IMR-90 (cell line): ENCODE measurements around the gene NUP210. TPM values are rescaled to one million over a fixed set of nuclear protein-coding genes. Genes with fewer than 3 reads are reported as not detected.

Experiments used
- ATAC-seq: fragments of 200-7000 bp; cut with Tn5 transposase; 2 replicates; pipeline ENCODE4 v1.9.1; 2020; ENCODE audit warnings: low read depth, mild to moderate bottlenecking, moderate library complexity
- BruUV-seq: library from RNA; stranded (reverse); fragments of 400-500 nt; replicated peaks from 2 replicates; lab custom pipeline; 2021; lab: Mats Ljungman, UMichigan
- CTCF ChIA-PET: fragments of 300-600 bp; formaldehyde crosslinking; extraction: SDS; loops from one replicate; lab custom pipeline; 2021; ENCODE audit warnings: antibody characterized with exemption; lab: Yijun Ruan, JAX
- POLR2A ChIA-PET: fragments of 300-600 bp; sonication (Branson Sonifier 250); formaldehyde crosslinking; loops from one replicate; lab custom pipeline; 2022; ENCODE audit warnings: antibody characterized with exemption; ENCODE audit not compliant: unreplicated experiment; lab: Charles Lee
- DNase-seq: peaks from one replicate; pipeline ENCODE4 v3.0.0; 2013
- H2AFZ ChIP-seq: replicated peaks from 2 replicates; pipeline ENCODE3; 2013; ENCODE audit warnings: low read length, mild to moderate bottlenecking; ENCODE audit not compliant: poor library complexity
- H2AK5ac ChIP-seq: 2 replicates; pipeline ENCODE4 v1.6.1; 2013; ENCODE audit warnings: low read depth, low read length, inconsistent platforms
- H2AK9ac ChIP-seq: replicated peaks from 2 replicates; pipeline ENCODE3; 2013; ENCODE audit warnings: mild to moderate bottlenecking, low read depth, low read length, moderate library complexity; ENCODE audit not compliant: poor library complexity
- H2BK120ac ChIP-seq: 2 replicates; pipeline ENCODE4 v1.6.1; 2013; ENCODE audit warnings: low read depth, low read length, inconsistent platforms
- H2BK15ac ChIP-seq: 3 replicates; pipeline ENCODE4 v1.6.1; 2013; ENCODE audit warnings: low read depth, low read length, inconsistent platforms
- H2BK20ac ChIP-seq: 2 replicates; pipeline ENCODE4 v1.6.1; 2013; ENCODE audit warnings: low read depth, mild to moderate bottlenecking, inconsistent platforms, low read length, moderate library complexity
- H2BK5ac ChIP-seq: 2 replicates; pipeline ENCODE4 v1.6.1; 2013; ENCODE audit warnings: mild to moderate bottlenecking, low read depth, low read length, inconsistent platforms; ENCODE audit not compliant: poor library complexity, severe bottlenecking
- H3K14ac ChIP-seq: replicated peaks from 2 replicates; pipeline ENCODE4 v1.6.1; 2013; ENCODE audit warnings: low read depth, low read length, inconsistent platforms
- H3K18ac ChIP-seq: 2 replicates; pipeline ENCODE4 v1.6.1; 2013; ENCODE audit warnings: low read depth, low read length, control low read depth
- H3K23ac ChIP-seq: 2 replicates; pipeline ENCODE4 v1.6.1; 2013; ENCODE audit warnings: low read depth, low read length, inconsistent platforms
- H3K27ac ChIP-seq: 2 replicates; pipeline ENCODE4 v1.5.1; 2013; ENCODE audit warnings: mild to moderate bottlenecking, control low read depth, low read length; ENCODE audit not compliant: insufficient read depth
- H3K27me3 ChIP-seq: 2 replicates; pipeline ENCODE4 v1.6.1; 2013; ENCODE audit warnings: low read length; ENCODE audit not compliant: control insufficient read depth, insufficient read depth
- H3K36me3 ChIP-seq: 2 replicates; pipeline ENCODE4 v1.6.1; 2013; ENCODE audit warnings: low read length, mixed read lengths; ENCODE audit not compliant: control insufficient read depth, insufficient read depth
- H3K4ac ChIP-seq: 2 replicates; pipeline ENCODE4 v1.6.1; 2013; ENCODE audit warnings: low read depth, low read length, inconsistent platforms
- H3K4me1 ChIP-seq: 2 replicates; pipeline ENCODE4 v1.6.1; 2013; ENCODE audit warnings: low read length, mixed read lengths; ENCODE audit not compliant: control insufficient read depth, insufficient read depth
- H3K4me2 ChIP-seq: 2 replicates; pipeline ENCODE4 v1.6.1; 2013; ENCODE audit warnings: low read depth, mild to moderate bottlenecking, control low read depth, low read length, moderate library complexity
- H3K4me3 ChIP-seq: 2 replicates; pipeline ENCODE4 v1.5.1; 2013; ENCODE audit warnings: low read depth, mild to moderate bottlenecking, control low read depth, low read length, moderate library complexity; ENCODE audit not compliant: insufficient read depth
- H3K56ac ChIP-seq: 2 replicates; pipeline ENCODE4 v1.6.1; 2013; ENCODE audit warnings: low read length, inconsistent platforms; ENCODE audit not compliant: insufficient read depth; ENCODE audit errors: extremely low read depth
- H3K79me1 ChIP-seq, 2 experiments: 2 replicates each; pipeline ENCODE4 v1.6.1; 2013; ENCODE audit warnings: low read length in 2 of 2, inconsistent platforms in 1 of 2, low read depth in 1 of 2
- H3K9ac ChIP-seq: 2 replicates; pipeline ENCODE4 v1.6.1; 2013; ENCODE audit warnings: low read depth, low read length, control low read depth
- H3K9me1 ChIP-seq: 2 replicates; pipeline ENCODE4 v1.6.1; 2013; ENCODE audit warnings: low read length, inconsistent platforms; ENCODE audit not compliant: insufficient read depth
- H3K9me3 ChIP-seq: 2 replicates; pipeline ENCODE4 v1.6.1; 2013; ENCODE audit warnings: low read length; ENCODE audit not compliant: control insufficient read depth, insufficient read depth
- H4K20me1 ChIP-seq: 2 replicates; pipeline ENCODE4 v1.6.1; 2013; ENCODE audit warnings: low read length, inconsistent platforms; ENCODE audit not compliant: insufficient read depth
- H4K5ac ChIP-seq: 2 replicates; pipeline ENCODE4 v1.6.1; 2013; ENCODE audit warnings: mild to moderate bottlenecking, low read depth, low read length, control low read depth
- H4K8ac ChIP-seq, 2 experiments: 2 replicates each; pipeline ENCODE4 v1.6.1; 2013; ENCODE audit warnings: low read depth in 2 of 2, low read length in 2 of 2, control low read depth in 1 of 2, inconsistent platforms in 1 of 2
- H4K91ac ChIP-seq: 2 replicates; pipeline ENCODE4 v1.6.1; 2013; ENCODE audit warnings: low read depth, low read length, inconsistent platforms; ENCODE audit not compliant: insufficient read depth
- BHLHE40 ChIP-seq: fragments of 150-350 bp; IDR thresholded peaks from 2 replicates; pipeline ENCODE4 v1.6.1; 2016; ENCODE audit warnings: mild to moderate bottlenecking, low read depth, low read length
- CEBPB ChIP-seq: IDR thresholded peaks from 2 replicates; pipeline ENCODE4 v1.6.1; 2012; ENCODE audit warnings: low read depth, low read length, improper control_type of control experiment
- CHD1 ChIP-seq: IDR thresholded peaks from 2 replicates; pipeline ENCODE4 v1.6.1; 2012; ENCODE audit warnings: low read depth, low read length, improper control_type of control experiment
- FOS ChIP-seq: fragments of 150-350 bp; IDR thresholded peaks from 2 replicates; pipeline ENCODE4 v1.6.1; 2016; ENCODE audit warnings: low read depth, low read length
- MAFK ChIP-seq: IDR thresholded peaks from 2 replicates; pipeline ENCODE4 v1.6.1; 2012; ENCODE audit warnings: low read depth, low read length, improper control_type of control experiment
- MAZ ChIP-seq: IDR thresholded peaks from 2 replicates; pipeline ENCODE4 v1.6.1; 2012; ENCODE audit warnings: low read depth, mild to moderate bottlenecking, low read length, improper control_type of control experiment, moderate library complexity, borderline replicate concordance
- MXI1 ChIP-seq: IDR thresholded peaks from 2 replicates; pipeline ENCODE4 v1.6.1; 2012; ENCODE audit warnings: low read depth, mild to moderate bottlenecking, low read length, moderate library complexity, borderline replicate concordance
- NFE2L2 ChIP-seq: fragments of 150-350 bp; IDR thresholded peaks from 2 replicates; pipeline ENCODE4 v1.6.1; 2016; ENCODE audit warnings: low read depth, mild to moderate bottlenecking, low read length
- POLR2A ChIP-seq: IDR thresholded peaks from 2 replicates; pipeline ENCODE4 v1.6.1; 2012; ENCODE audit warnings: mild to moderate bottlenecking, low read depth, low read length
- RAD21 ChIP-seq: IDR thresholded peaks from 2 replicates; pipeline ENCODE4 v1.6.1; 2012; ENCODE audit warnings: low read length, improper control_type of control experiment
- RCOR1 ChIP-seq: IDR thresholded peaks from 2 replicates; pipeline ENCODE4 v1.6.1; 2012; ENCODE audit warnings: mild to moderate bottlenecking, low read length, improper control_type of control experiment; ENCODE audit not compliant: insufficient replicate concordance
- RFX5 ChIP-seq: IDR thresholded peaks from 2 replicates; pipeline ENCODE4 v1.8.0; 2012; ENCODE audit warnings: low read depth, mild to moderate bottlenecking, low read length, moderate library complexity
- SMC3 ChIP-seq: fragments of 150-350 bp; IDR thresholded peaks from 2 replicates; pipeline ENCODE4 v1.6.1; 2016; ENCODE audit warnings: low read depth, mild to moderate bottlenecking, antibody characterized with exemption, low read length, moderate library complexity
- WGBS, 2 experiments: methylation state at CpG; one replicate each; pipeline versions ENCODE4 v1.1.5 to v1.1.7; 2013; ENCODE audit warnings: missing lambda C conversion rate in 2 of 2; ENCODE audit not compliant: insufficient read length in 1 of 2; ENCODE audit errors: extremely low coverage in 2 of 2; 5-methylcytosine and 5-hydroxymethylcytosine counted together
- dilution Hi-C: fragments of 300-500 bp; cut with HindIII; formaldehyde crosslinking; loops from one replicate; pipeline ENCODE4 v1.14.3; 2018; ENCODE audit warnings: low sequenced_read_pairs; ENCODE audit not compliant: unreplicated experiment
- in situ Hi-C: fragments of 300-500 bp; cut with MboI; formaldehyde crosslinking; loops from 3 replicates; pipeline ENCODE4 v1.14.3; 2019; ENCODE audit warnings: low sequenced_read_pairs, inconsistent platforms, mixed read lengths
- intact Hi-C: fragments of 100-400 bp; cut with micrococcal nuclease; formaldehyde crosslinking; loops from 2 replicates; pipeline ENCODE4 v1.10.0; 2022
- polyA plus RNA-seq, 3 experiments: library from polyadenylated mRNA; depleted of rRNA; stranded (reverse); fragments of >200 nt; gene quantifications; 2 replicates each; pipeline ENCODE4 v1.2.3, GENCODE V29; 2012; ENCODE audit warnings: low replicate concordance in 1 of 3
- total RNA-seq: library from RNA; depleted of rRNA; stranded (reverse); fragments of >200 nt; gene quantifications from 2 replicates; pipeline ENCODE4 v1.2.3, GENCODE V29; 2012
- TF ChIP-seq, protein P1 (sequence below): conservative IDR thresholded peaks from 2 replicates; pipeline ENCODE4 v1.5.1; 2012; ENCODE audit warnings: mild to moderate bottlenecking, low read depth, low read length, improper control_type of control experiment
- TF ChIP-seq, protein P2 (sequence below): fragments of 150-350 bp; IDR thresholded peaks from 2 replicates; pipeline ENCODE4 v1.6.1; 2017; ENCODE audit warnings: mild to moderate bottlenecking, antibody characterized with exemption, low read length, low read depth

Gene NUP210
- total and polyA plus RNA-seq, 2 of the 4 experiments (the other 2 are of a cell fraction) = under 0.01 to 0.03 TPM

DNA sequence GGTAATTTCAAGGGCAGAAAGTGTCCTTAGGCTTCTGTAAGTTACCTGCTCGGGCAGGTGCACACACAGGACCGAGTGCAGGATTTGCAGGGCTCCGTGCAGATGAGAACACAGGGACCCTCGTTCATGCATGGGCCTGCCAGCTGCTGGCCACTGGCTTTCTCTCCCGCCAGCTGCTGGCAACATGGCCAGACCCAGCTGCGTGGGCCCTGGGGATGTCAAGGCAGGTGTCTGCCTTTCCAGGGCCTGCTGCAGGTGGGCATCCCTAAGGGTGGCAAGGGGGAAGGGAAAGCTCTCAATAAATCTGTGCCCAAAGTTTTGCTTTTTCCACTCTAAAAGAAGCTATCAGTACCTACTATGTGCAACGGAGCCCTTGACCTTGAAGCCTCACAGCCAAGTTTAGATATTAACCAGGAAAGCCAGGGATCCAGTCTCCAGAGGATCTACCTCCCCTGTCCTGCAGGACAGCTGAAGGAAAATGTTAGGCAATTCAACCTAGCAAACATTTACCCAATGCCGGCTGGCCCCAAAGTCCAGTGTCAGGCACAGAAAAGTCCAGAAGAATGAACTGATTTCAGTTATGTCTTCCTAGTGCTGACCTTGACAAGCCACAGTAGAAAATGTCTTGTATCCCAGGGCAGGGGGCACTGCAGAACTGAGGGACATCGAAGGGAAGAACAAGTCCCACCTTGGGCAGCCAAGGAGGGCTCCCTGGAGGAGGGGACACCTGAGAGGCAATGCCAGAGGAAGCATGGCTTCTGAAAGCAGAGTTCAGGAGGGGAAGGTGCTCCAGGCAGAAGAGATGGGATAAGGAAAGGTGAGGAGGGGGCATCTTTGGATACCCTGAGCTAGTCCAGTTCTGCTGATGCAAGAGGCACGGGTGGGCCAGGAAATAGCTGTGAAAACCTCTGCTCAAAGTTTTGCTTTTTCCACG is 26.4 kb downstream of the NUP210 start:
- Histone ChIP-seq H3K18ac (no peak overlapping the region), H2BK20ac (no peak overlapping the region), H2AFZ (no peak overlapping the region), H3K56ac (no peak overlapping the region), H2BK120ac (no peak overlapping the region), H4K5ac (no peak overlapping the region), H3K14ac (no peak overlapping the region), H3K79me1 (no peaks in the 10 kb centered on the region), H3K4me1 (no peaks in the 10 kb centered on the region), H2BK5ac (no peak overlapping the region), H3K9ac (no peak overlapping the region), H2AK9ac (no peak overlapping the region), H3K4me2 (no peak overlapping the region), H3K23ac (no peak overlapping the region), H3K4ac (no peak overlapping the region), H3K36me3 (no peaks in the 10 kb centered on the region), H2BK15ac (no peak overlapping the region), H4K91ac (no peak overlapping the region), H3K9me3 (no peaks in the 10 kb centered on the region), H4K8ac (no peak overlapping the region), H4K20me1 (no peaks in the 10 kb centered on the region), H3K4me3 (no peak overlapping the region), H3K9me1 (no peaks in the 10 kb centered on the region), H3K27me3 (peaks cover 20% of the 10 kb centered on the region; the same call in 1 of the 2 replicates), H3K27ac (no peak overlapping the region), H2AK5ac (no peak overlapping the region)
- BruUV-seq = no TSS peak
- dilution Hi-C loops = no loop called here
- intact Hi-C loops = no loop called here
- in situ Hi-C loops = no loop called here
- no peak for DNase-seq
- ChIA-PET CTCF (no interaction called here), POLR2A (no interaction called here)
- WGBS, 2 experiments = 0% methylated on average over 1 of the region's 11 CpGs; no CpG with 5 or more reads in 1 of the 2 experiments
- ATAC-seq = no peak
- TF ChIP-seq RFX5 (no peak), POLR2A (no peak), MAZ (no peak), FOS (no peak), SMC3 (no peak), RCOR1 (no peak), CHD1 (no peak), RAD21 (no peak), BHLHE40 (no peak), NFE2L2 (no peak), MAFK (no peak), CEBPB (no peak), MXI1 (no peak)
- TF ChIP-seq, protein P1, sequence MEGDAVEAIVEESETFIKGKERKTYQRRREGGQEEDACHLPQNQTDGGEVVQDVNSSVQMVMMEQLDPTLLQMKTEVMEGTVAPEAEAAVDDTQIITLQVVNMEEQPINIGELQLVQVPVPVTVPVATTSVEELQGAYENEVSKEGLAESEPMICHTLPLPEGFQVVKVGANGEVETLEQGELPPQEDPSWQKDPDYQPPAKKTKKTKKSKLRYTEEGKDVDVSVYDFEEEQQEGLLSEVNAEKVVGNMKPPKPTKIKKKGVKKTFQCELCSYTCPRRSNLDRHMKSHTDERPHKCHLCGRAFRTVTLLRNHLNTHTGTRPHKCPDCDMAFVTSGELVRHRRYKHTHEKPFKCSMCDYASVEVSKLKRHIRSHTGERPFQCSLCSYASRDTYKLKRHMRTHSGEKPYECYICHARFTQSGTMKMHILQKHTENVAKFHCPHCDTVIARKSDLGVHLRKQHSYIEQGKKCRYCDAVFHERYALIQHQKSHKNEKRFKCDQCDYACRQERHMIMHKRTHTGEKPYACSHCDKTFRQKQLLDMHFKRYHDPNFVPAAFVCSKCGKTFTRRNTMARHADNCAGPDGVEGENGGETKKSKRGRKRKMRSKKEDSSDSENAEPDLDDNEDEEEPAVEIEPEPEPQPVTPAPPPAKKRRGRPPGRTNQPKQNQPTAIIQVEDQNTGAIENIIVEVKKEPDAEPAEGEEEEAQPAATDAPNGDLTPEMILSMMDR = no peak
- TF ChIP-seq, protein P2, sequence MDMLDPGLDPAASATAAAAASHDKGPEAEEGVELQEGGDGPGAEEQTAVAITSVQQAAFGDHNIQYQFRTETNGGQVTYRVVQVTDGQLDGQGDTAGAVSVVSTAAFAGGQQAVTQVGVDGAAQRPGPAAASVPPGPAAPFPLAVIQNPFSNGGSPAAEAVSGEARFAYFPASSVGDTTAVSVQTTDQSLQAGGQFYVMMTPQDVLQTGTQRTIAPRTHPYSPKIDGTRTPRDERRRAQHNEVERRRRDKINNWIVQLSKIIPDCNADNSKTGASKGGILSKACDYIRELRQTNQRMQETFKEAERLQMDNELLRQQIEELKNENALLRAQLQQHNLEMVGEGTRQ = no peak
